HG02759 (cell line): ENCODE data around the gene EDN1.

Source experiments
- ATAC-seq: cut with Tn5 transposase; IDR thresholded peaks from one replicate; pipeline ENCODE4 v1.9.1; 2021; ENCODE audit warnings: mild to moderate bottlenecking, moderate library complexity; ENCODE audit not compliant: unreplicated experiment

The EDN1 gene

GRCh38 chr6:12289933-12290820 is at the start of gene EDN1:
Gene EDN1 (plus strand): TSS chr6:12290361. CDS start chr6:12290630, 269 bp downstream.
- ATAC-seq, result peak; percentile 77

DNA sequence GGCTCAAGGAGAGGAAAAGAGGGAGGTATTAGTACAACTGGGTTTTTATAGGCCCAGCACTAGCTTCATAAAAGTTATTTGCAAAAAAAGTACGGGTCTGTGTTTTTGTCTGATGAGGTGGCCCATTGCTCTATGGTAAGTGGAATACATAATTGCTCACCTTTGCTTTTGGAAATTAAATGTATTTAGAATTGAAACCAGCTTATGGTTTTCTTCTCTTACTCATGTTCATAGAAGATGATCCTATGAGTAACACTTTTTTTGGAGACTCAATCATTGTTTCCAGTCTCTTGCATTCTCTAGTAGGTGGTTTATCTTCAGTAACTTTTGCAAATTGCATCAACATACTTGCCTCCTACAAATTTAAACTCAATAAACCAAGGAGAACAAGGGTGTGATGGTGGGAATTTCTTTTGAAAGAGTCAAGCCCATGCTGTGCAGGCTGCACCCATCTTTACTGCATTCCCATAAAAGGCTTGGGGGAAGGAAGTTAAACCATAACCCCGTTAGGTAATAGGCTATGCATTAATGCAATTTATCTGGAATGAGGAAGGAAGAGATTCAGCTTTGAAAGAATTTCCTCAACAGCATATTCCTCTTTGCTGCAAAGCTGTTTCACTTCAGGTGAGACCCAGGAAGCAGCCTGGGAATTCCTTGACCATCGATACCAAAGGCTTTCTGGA is 48.5 kb upstream of the EDN1 start:
- no peak for ATAC-seq

GRCh38 chr6:12243169-12243568 is 47.0 kb upstream of the EDN1 start:
- ATAC-seq, result no peak

GRCh38 chr6:12245360-12245759 is 44.8 kb upstream of the EDN1 start:
- ATAC-seq, result no peak

DNA sequence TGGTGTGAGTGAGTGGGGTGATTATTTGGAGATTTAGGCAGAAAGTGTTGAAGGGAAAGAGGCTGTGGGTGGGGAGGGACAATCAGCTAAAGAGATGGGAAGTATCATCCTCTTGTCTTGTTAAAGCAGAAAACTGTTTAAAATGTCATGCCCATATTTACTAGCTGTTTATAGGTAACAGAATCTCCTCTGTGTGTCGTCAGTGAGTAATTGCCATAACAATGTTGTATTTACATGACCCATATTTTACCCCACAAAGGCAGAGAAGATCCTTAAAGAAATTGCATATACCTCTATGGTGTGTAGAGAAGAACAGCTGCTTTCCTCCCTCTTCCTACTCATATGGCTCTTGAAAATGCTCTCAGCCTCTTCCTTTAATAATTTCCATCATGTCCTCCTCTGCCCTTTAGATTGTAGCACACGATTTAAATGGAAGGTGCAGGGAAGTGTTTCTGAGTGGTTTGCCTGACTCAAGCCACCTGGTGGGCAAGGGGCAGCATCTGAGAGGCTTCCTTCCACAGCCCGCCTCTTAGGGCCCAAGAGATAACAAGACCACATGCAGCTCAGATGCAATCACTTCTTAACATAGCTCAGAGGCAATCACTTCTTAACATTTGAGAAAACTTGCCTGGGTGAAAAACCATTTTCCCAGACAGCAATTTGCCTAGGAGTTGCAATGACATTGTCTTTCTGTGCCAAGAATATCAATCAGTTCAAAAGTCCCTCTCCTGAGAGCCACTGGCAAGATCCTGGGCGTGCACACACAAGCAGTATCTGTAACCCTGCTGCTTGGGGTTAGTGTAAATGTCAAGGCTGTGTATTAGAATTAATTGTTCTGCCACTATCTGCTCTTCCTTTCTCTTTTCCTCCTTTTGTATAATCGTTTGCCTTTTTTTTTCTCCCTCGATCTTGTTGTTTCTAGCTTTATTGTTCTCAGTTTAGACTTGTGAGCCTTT is 44.1 kb upstream of the EDN1 start:
- ATAC-seq, result no peak

DNA sequence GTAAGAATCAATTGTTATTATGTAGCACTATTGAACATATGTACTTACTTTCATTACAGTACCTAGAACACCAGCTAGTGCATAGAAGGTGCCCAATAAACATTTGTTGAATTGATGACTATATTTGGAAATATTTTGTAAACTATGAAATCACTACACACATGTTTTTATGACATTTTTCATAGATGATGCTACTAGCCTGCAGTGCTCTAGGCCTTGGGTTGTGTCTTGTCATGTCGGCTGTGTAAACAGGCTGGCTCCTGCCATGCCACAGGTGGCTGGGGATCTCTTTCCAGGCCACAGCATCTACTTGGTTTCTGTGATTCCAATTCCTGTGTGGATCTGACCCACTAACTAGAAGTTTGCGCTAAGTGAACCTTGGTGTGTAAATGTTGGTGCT is 43.3 kb upstream of the EDN1 start:
- no peak for ATAC-seq

DNA sequence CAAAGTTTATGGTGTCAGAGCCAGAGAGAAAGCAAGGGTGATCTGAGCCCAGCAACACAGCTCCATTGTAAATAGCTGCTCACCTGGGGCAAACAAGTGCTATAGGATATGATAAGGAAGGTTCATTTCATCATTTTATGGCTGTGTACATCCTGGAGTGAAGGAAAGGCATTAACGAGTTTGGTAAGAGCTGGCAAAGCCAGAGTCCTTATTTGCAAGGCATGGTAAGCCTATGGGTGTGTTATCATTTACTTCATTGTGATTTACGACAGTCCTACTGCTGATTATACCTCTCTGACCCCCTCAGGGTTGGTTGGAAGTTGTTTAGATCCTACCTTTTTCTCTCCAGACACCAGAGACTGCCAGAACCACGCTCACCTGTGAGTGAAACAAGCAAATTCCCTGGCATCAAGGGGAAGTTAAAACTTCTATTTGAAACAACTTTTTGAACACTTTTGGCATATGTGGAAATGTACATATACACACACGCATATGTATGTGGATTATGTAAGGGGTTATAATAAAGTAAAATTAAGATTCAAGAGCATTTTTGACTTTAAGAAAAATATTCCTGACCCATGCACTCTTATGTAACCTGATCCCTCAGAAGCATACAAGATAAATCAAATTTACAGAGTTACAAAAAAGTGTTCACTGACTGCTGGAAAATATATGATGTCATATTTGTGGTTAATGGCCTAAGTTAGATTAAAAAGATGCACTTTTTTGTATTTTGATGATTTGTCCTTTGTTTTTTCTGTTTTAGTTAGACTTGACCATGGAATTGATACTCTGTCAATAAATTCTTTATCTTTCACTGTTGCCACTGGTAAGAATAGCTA is 40.4 kb upstream of the EDN1 start:
- ATAC-seq, result no peak

DNA sequence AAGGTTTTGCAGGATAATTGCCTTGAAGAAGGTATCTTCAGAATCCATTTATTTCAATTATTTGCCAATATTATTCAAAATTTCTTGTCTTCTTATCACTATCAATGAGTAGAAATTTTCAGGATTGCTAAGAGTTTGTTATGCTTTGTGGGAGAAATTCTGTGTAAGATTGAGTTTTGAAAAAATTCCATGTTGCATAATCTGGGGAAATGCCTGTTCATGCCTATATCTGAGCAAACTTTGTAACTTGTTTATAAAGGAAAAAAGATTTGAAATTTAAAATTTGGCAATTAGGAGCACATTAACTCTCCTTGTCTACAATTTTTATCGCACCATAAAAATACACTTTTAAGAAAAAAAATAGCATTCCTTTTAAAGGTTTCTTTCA is 39.8 kb upstream of the EDN1 start:
- no peak for ATAC-seq

DNA sequence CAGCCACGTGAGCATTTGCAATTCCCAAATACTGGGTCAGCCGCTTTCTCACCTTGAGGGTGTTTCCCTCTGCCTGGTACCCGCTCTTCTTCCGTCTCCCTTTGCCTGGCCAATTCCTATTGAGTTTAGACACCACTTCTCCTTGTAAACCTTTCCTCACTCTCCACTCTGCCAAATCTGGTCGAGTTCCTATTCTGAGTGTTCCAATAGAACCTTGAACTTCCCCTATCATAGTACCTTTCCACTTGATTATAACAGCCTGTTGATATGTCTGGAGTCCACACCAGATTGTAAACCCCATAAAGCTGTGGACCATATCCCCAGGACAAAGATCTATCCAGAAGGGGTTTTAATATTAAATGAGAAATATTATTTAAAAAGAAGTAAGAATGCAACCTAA is 36.0 kb upstream of the EDN1 start:
- no peak for ATAC-seq

DNA sequence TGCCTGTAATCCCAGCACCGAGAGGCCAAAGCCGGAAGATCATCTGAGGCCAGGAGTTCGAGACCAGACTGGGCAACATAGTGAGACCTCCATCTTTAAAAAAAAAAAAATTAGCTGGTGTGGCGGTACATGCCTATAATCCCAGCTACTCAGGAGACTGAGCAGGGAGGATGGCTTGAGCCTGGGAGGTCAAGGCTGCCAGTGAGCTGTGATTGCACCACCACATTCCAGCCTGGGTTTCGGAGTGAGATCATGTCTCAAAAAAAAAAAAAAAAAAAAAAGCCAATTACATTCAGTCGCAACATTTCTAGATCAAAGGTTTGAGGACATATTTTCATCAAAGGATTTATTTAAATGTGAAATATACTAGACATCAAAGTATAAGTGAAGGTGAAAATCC is 32.0 kb upstream of the EDN1 start:
- ATAC-seq, result no peak

DNA sequence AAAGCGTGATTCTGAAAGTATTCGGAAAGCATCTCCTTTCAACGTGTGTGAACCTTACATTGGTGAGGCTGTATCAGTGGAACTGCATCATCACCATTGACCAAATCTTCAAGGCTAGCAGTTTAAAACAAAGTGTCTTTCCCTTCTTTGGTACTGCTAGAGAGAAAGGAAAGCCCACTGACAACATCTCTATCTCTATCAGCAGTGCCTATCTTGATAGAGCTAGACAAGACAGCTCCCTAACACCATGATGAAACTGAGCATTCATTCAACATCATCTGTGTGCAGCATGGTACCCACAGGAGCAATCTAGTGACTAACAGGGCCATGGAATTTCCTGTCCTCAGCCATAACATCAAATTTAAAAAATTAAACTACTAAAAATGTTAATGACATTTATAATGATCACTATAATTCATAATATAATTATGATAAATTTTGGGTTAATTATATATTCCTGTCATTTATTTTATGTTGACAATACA is 31.5 kb upstream of the EDN1 start:
- ATAC-seq, result no peak

DNA sequence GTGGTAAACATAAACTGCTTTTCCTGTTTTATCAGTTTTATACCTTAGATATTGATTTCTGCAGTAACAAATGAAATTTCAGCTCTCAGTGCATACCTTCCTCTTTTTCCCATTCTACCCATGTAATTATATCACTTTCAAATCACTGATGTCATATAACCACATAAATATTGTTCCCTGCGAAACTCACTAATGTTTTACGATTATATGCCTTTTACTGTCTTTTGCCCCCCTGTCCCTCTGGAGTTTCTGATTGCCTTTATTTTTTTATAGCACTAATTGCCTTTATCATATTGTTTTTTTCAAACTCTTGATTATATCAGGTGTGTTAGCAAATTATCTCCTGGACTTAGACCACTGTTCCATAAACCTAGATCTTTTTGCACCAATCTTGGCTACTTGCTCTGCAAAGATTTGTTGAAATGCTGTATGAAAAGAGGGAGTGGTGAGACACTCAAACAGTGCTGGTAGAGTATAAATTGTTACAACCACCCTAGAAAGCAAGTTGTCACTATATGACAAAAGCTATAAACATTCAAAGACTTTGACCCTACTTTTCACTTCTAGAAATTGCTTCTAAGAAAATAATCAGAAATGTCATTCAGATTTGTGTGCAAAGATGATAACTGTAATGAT is 29.6 kb upstream of the EDN1 start:
- no peak for ATAC-seq

GRCh38 chr6:12261502-12261901 is 28.7 kb upstream of the EDN1 start:
- no peak for ATAC-seq

GRCh38 chr6:12262236-12263061 is 27.7 kb upstream of the EDN1 start:
- ATAC-seq, result no peak

GRCh38 chr6:12263403-12263802 is 26.8 kb upstream of the EDN1 start:
- ATAC-seq, result no peak

DNA sequence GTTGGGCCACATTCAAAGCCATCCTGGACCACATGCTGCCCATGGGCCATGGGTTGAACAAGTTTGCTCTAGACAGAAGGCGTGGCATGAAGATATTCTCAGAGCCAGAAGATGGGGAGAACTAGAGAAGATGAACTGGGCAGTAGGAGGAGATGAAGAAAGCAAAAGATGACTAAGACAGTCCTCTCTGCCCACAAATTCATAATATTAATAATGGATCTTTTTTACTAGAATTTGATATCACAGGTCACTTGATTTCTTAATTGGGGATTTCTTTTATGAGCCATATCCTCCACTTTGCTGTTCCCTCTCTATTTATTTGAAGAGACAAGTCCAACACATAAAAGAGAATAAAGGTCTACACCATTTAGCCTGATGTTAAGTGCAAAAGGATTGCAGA is 25.5 kb upstream of the EDN1 start:
- no peak for ATAC-seq

DNA sequence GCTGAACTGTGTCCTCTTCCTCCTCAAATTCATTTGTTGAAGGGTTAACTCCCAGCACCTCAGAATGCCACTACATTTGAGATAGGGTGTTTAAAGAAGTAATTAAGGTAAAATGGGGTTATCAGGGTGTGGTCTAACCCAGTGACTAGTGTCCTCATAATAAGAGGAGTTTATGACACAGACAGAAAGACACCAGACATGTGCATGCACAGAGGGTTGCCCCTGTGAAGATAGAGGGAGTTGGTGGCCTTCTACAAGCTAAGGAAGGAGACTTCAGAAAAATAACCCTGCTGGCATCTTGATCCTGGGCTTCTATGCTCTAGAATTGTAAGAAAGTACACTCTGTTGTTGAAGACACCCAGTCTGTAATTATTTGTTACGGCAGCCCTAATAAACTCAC is 24.9 kb upstream of the EDN1 start:
- ATAC-seq, result no peak

DNA sequence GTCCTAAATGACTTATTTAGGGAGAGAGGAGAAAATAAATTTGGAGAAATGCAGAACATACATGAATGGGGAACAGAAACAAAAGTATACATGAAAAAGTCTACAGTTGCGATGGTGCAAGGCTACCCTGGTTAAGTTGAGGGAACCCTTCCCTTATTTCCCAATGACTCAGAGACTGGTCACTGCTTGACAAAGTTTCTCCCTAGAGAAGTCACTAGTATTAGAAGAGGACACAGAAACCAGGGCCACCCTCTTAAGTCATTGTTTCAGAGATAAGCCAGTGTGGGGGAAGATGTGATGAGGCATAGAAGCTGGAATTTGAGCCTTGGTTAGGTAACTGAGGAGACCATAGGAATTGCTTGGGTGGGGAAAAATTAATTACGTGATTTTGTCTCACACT is 24.4 kb upstream of the EDN1 start:
- no peak for ATAC-seq

GRCh38 chr6:12266571-12266970 is 23.6 kb upstream of the EDN1 start:
- ATAC-seq, result no peak
